AG08395 (cell line): Measurements from ENCODE around the gene AP3D1.
A peak's percentile ranks its signal among the peaks of the same experiment; 100 is the strongest.
"Not testable (repeated sequence)": the region's sequence is repeated elsewhere in the genome, so short reads cannot be mapped to it uniquely, and the experiment has no call there.

Source experiments
- DNase-seq: peaks from one replicate; pipeline ENCODE4 v3.0.0; 2012; ENCODE audit warnings: mixed read lengths, low spot score

Gene AP3D1

DNA sequence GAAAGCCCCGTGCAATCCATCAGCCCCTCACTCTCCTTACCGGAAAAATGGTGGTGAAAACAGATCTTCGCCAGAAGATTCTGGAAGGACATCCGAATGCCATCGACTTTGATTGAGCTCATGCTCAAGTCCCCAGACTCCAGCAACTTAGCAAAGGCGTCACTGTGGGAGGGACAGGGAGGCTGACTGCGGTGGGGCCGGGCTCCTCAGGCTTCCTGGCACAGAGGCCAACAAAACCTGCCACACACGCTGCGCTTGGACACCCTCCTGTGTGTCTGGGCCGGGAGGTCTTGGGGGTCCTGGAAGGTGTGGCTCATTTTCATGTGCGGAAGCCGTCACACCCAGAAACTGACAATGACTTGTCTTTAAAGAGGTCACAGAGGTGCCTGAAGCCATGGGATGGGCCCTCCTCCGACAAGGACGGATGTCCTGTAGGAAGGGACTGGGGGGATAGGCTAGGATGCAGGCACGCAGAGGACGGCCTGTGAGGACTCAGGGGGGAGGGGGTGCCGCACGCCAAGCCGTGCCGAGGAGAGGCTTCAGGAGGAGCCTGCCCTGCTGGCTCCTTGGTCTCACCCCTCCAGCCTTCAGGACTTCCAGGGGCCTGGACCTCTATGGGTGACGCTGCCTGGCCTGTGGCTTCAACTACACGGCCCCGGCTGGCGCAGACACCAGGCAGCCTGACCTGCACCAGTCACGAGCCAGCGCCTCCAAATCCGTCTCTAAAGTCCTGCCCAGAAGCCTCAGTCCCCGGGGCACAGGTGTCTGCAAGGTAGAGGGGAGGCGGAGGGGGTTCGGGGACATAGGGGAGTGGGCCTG lies 42.1 kb downstream of the AP3D1 start:
- no peak for DNase-seq

DNA sequence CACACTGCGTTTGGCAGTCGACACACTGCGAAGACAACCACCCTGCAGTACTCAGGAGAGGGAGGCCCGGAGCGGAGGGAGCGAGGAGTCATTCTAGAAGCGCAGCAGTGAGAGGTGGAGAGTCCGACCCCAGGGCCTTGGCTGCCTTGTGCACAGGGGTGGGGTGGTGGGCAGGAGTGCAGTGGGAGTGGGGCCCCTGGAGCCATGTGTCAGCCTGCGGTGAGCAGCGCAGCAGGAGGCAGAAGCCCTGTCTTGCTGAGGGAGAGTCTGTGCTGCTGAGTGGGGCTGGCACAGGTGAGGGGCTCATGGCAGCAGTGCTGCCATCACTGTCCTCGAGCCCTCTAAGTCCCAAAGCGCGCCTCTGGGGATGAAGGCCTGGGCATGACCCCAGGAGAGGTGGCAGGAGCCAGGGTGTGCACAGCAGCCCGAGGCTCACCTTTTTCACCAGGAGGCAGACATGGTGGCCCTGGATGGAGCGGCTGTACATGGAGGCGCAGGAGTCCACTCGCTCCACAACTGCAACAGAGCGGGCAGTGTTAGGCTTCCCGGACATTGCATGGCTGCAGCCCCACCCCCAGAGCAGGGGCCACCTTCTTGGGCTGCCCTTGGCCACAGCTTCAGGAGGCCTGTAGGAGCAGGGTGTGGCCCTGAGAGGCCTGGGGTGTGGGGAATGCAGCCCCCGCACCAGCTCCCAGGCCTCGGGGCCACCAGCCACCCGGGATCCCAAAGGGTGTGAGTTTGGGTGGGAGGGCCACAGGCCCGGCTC lies 42.9 kb downstream of the AP3D1 start:
- no peak for DNase-seq

DNA sequence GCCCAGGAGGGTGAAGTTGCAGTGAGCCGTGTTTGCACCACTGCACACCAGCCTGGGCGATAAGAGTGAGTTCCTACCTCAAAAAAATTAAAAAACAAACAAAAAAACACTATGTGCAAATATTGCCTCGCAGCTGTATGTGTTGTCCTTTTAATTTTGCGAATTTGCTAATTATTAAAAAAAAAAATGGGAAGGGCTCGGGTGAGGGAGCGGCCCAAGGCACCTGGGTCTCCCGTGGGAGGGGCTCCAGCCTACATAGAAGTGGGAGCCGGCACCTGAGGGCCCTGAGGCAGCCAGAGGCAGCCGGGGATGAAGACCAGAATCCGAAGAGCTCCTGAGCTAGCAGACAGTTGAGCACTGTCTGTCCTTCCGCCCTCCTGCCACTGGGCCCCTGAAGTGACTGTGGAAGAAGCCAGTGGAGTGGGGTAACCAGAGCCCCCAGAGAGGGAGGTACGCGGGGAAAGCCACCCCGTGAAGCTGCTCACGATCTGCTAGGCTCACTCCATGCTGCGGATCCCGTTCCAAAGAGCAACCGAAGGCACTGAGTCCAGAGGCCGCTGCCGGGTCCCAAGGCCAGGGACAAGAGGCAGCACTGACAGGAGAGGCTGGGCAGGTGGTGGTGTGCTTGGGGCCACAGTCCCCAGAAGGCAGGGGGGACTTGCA lies 48.2 kb downstream of the AP3D1 start:
- DNase-seq, result no peak

DNA sequence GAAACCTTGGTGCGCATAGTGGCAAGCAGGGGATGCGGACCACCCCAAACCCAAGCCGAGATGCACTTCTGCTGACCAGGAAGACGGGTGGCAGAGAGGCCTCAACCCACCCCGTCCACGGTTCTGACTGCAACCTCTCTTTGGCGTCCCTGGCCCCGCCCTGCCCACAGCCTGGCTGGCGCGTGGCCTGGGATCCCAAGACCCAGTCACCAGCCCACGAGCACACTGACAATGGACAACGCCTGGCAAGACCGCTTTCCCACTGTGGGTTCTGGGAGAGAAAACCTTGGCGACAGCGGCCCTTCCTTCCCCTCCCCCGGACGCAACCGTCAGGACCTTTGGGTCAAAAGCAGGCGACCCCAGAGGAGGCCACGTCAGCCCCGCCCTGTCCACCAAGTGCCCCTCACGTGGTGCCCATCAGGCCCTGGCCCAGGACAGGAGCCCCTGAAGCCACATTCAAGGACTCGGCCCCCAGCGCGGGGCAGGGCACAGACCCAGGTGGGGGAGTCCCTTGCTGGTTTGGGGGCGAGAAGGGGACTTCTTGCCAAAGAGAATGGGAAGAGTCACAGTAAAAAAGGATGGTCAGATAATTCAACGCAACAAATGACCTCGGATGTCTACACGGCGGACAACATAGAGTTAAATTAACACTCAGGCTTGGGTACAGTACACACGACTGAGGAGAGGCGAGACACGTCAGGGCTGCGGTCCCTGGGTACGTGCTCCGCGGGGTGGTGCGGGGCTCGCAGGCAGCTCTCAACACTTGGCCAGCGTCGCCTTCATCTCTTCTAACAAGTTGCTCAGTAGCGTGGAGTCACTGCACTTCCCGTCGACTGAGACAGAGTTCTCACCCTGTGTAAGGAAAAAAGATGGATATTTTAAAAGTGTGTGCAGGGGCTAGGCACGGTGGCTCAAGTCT lies 49.7 kb downstream of the AP3D1 start:
- DNase-seq, result no peak

DNA sequence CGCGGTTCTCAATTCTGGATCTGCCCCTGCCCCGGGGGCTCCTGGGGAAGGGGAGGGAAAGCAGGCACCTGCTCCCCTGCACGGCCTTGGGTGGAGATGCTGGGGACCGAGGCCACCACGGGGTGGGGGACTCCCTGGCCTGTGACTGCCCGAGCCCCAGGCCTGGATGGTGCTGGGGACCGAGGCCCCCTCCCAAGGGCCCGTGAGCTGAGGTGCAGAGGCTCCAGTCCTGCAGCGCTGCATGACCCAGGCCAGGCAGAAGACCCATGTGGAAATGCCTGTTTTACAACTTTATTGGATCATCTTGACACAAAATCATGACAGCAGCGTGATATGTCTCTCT lies 50.7 kb downstream of the AP3D1 start:
- no peak for DNase-seq

DNA sequence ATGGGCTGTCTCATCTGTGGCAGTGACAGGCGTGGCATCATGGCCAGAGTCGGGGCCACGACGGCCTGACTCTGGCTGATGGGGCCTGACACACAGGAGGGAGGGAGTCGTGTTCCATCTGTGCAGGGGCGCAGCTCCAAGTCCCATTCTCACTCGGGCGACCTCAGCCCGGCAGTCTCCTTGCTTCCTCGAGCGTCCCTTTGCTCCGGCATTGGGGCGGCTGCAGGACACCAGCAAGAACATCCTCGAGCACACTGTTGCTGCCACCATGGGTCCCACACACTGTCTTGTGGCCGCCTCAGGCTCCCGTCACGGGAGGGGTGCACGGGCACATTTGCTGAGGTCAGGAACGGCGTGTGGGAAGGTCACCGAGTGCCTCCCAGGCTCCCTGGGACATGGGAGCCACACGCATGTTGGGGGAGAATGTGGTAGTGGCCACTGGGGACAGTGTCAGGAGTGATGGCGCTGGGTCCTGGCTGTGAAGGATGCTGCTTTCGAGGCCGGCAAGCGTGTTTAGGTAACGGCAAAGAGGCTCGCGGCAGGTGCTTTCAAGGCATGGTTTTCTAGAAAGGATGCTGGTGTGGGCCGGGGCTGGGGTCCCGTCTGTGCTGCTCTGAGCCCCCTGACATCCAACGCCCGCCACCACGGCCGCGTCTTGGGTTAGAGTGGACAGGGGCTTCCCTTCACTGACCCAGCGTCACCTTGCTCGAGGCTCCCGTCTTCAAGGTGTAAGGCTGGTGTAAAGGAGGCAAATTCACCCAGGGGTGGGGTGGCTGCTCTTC lies 51.2 kb downstream of the AP3D1 start:
- DNase-seq, result no peak

DNA sequence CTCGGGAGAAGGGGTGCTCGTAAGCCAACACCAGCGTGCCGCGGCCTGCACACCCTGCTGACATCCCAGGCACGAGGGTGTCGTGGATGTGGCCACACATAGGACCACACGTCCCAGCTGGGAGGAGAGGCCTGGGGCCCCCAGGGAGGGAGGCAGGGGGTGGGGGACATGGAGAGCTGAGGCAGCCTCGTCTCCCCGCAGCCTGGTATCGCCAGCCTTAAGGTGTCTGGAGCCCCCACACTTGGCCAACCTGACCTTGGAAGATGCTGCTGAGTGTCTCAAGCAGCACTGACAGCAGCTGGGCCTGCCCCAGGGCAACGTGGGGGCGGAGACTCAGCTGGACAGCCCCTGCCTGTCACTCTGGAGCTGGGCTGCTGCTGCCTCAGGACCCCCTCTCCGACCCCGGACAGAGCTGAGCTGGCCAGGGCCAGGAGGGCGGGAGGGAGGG lies 52.3 kb downstream of the AP3D1 start:
- no peak for DNase-seq

DNA sequence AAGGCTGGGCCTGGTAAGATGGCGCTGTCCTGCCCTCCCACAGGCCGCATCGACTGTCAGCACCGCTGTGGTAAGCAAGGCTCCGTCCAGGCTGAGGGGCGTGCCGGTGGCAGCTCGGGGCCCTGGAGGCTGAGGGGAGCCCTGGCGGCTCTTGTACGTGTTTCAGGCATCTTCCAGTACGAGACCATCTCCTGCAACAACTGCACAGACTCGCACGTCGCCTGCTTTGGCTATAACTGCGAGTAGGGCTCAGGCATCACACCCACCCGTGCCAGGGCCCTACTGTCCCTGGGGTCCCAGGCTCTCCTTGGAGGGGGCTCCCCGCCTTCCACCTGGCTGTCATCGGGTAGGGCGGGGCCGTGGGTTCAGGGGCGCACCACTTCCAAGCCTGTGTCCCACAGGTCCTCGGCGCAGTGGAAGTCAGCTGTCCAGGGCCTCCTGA lies 53.5 kb downstream of the AP3D1 start:
- no peak for DNase-seq

DNA sequence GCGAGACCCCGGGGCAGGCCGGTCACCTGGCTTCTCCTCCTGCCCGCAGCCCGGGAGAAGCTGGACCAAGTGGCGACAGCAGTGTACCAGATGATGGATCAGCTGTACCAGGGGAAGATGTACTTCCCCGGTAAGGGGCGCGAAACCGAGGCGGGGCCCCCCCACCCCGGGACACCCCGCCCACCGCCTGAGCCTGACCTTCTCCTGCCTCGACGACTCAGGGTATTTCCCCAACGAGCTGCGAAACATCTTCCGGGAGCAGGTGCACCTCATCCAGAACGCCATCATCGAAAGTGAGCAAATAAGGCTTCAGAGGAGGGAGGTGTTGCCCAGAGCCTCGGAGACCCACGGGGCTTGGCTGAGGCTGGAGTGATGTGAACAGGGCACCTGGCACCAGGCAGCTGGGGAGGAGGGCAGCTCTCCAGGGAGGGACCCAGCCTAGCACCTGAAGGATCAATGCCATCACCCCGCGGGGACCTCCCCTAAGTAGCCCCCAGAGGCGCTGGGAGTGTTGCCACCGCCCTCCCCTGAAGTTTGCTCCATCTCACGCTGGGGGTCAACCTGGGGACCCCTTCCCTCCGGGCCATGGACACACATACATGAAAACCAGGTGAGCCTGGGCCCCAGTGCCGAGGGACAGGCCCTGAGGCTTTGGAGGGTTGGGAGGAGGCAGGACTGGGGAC lies 54.0 kb downstream of the AP3D1 start:
- no peak for DNase-seq

DNA sequence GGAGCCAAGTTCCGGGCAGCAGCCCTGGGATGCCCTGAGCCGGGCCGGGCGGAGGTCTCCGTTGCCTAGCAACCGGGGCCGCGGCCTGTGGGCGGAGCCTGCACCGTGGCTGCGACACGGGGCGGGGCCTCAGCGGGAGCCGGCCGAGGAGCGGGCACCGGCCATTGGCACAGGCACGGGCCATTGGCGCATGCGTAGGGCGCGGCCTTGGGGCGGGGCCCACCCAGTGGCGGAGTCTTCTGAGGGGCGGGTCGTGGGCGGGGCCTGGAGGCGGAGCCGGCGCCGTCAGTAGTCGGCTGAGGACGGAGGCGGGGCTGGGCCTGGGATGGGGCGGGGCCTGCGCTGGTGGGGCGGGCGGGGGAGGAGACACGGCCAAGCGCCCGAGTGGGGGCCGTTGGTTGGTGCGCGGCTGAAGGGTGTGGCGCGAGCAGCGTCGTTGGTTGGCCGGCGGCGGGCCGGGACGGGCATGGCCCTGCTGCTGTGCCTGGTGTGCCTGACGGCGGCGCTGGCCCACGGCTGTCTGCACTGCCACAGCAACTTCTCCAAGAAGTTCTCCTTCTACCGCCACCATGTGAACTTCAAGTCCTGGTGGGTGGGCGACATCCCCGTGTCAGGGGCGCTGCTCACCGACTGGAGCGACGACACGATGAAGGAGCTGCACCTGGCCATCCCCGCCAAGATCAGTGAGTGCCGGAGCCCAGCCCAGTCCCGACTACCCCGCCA lies 54.7 kb downstream of the AP3D1 start, which contains the start of gene IZUMO4:
Gene IZUMO4, plus strand, starts transcription at position 436 of the 723 bp plus-strand sequence. Its CDS starts 31 bp downstream, at position 467.
- DNase-seq, result peak; percentile 99

DNA sequence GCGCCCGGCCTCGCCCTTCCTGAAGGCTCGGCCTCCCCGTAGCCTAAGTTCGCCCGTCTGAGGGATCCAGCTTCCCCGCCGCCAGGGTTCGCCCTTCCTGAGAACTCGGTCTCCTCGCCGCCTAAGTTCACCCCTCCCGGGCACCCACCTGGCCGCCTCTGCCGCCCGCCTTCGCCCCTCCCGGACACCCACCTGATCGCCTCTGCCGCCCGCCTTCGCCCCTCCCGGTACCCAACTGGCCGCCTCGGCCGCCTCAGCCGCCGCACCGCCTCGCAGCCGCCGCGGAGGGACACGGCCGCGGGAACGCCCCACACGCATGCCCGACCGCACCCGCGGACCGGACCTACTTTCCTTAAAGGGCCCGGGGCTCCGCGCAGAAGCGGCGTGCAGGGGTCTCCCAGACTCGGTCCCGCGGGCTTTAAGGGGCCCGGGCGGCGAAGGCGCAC lies 55.3 kb downstream of the AP3D1 start, which contains the start of gene MOB3A:
Gene MOB3A, minus strand, starts transcription at position 293 of the 446 bp plus-strand sequence. CDS start 17,766 bp downstream, outside the sequence.
- DNase-seq, result peak; percentile 89

DNA sequence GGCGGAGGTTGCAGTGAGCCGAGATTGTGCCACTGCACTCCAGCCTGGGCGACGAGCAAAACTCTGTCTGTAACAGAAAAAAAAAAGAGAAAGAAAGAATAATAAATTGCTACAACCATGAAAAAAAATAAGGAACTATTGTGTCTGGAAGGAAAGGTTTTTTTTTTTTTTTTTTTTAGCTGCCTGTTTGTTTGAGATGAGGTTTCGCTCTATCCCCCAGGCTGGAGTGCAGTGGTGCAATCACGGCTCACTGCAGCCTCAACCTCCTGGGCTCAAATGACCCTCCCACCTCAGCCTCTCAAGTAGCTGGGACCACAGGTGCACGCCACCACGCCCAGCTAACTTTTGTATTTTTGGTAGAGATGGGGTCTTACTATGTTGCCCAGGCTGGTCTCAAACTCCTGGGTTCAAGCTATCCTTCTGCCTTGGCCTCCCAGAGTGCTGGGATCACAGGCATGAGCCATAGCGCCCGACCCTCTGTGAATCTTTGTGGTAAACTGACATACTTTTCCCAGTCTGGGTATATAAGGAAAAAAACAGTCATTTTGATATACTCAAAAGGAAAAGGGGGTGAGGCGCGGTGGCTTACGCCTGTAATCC lies 59.3 kb downstream of the AP3D1 start:
- not testable (repeated sequence) for DNase-seq

DNA sequence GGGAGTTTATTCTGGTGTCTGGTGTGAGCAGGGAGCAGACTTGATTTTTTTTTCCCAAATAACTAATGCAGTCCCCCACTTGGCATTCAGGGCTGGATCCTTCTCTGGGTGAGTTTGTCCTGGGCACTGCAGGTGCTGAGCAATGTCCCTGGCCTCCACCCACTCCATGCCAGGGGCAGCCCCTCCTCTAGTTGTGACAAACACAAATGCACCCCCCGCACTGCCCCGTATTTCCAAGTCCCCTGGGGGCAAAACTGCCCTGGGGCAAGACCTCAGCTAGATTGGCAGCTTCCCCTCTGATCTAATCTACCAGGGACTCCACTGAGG lies 61.7 kb downstream of the AP3D1 start:
- DNase-seq, result no peak

DNA sequence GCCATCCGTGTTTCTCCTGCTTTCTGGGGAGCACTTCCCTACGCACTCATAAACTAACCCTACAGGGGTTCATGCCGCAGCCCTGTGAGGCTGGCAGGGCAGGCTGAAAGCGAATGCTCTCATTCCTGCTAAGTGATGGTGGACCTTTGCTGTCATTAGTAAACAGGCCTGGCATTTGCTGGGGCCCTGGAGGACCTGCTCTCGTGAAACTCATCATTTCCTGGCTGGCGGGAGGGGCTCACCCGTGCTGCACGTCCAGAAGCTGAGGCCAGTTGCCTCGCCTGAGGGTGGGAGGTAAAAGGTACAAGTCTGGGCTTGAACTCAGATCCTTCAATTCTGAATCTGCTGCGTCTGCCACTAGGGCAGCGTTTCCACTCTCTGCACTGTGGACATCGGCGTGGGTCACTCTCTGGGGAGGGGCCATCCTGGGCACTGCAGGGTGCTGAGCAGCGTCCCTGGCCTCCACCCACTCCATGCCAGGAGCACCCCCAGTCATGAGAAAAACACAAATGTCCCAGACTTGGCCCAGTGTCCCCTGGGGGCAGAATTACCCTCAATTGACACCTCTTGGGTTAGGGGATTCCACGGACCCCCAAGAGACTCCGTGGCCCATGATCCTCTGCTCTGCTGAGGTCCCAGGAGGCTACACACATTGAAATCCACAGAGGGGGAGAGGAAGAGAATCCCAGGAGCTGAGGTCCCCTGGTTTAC lies 62.2 kb downstream of the AP3D1 start:
- no peak for DNase-seq

DNA sequence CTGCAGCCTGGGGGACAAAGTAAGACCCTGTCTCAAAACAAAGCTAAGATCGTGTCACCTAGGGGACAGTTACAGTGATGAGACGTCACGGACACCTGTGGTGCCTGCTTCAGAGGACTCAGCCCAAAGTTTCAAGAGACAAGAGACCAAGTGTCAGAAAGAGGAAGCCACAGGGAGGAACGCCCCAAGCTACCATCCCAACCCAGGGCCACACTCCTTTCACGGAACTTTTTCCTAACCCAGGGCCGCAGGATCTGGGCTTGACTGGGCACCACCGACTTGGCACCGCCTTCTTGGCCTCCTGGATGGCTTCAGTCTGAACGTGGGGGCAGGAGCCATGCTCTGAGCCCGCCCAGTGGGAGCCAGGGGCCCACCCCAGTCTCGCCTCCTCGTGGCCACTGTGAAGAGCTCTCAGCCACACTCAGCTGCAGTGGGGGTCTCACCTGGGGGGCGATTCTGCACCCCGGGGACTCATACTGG lies 63.7 kb downstream of the AP3D1 start:
- no peak for DNase-seq

DNA sequence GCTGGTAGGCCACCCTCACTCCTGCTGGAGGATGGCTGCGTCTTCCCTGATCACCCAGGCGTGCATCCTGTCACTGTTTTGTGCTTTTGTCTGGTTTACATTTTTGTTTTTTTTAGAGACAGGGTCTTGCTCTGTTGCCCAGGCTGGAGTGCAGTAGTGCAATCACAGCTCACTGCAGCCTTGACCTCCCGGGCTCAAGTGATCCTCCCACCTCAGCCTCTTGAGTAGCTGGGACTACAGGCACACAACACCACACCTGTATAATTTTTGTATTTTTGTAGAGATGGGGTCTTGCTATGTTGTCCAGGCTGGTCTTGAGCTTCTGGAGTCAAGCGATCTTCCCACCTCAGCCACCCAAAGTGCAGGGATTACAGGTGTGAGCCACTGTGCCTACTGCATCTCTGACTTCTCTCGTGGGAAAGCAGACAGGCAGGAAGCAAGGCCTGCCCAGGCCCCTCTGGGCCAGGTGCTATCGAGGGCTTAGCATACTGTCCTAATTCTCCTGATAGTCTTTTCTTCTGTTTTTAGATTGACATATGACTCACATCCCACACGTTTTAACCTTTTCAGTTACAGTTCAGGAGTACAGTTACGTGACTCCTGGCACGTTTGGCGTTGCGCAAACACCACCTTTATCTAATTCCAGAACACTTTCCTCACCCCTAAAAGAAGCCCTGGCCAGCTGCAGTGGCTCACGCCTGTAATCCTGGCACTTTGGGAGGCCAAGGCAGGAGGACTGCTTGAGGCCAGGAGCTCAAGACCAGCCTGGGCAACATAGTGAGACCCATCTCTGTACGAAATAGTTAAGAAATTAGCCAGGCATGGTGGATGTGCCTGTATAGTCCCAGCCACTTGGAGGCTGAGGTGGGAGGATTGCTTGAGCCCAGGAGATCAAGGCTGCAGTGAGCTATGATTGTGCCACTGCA lies 64.4 kb downstream of the AP3D1 start:
- DNase-seq, result not testable (repeated sequence)
